ENCODE measurements around the gene SERINC5. TPM values are rescaled to one million over a fixed set of nuclear protein-coding genes. Genes with fewer than 3 reads are reported as not detected.
"Not testable (repeated sequence)": the region's sequence is repeated elsewhere in the genome, so short reads cannot be mapped to it uniquely, and the experiment has no call there.

Gene SERINC5
- 100 to 1,000 TPM; 134 to 183 TPM for total RNA-seq
- polyA plus RNA-seq (2013, experiment 1 of 2): 34.9 TPM
- 34.7 TPM for polyA plus RNA-seq (2013, experiment 2 of 2)
- long read RNA-seq, experiment 1, full-length matches to known transcripts: 1 of 48 reads
- long read RNA-seq, experiment 1, partial matches to known transcripts: 4 of 48 reads
- long read RNA-seq, experiment 1, other reads (novel, unspliced or antisense): 43 of 48 reads
- long read RNA-seq, experiment 2, full-length matches to known transcripts: 6 of 51 reads
- long read RNA-seq, experiment 2, partial matches to known transcripts: 6 of 51 reads
- long read RNA-seq, experiment 2, other reads (novel, unspliced or antisense): 39 of 51 reads
- long read RNA-seq, experiment 3, full-length matches to known transcripts: 35 of 95 reads
- long read RNA-seq, experiment 3, partial matches to known transcripts: 33 of 95 reads
- long read RNA-seq, experiment 3, other reads (novel, unspliced or antisense): 27 of 95 reads
- long read RNA-seq, experiment 4, partial matches to known transcripts: 1 of 25 reads
- long read RNA-seq, experiment 4, other reads (novel, unspliced or antisense): 24 of 25 reads

- Histone ChIP-seq H3K4me1 (ENCODE audit: control insufficient read depth, insufficient read depth, low read length) (no peaks in the 10 kb centered on the region), H3K27me3 (ENCODE audit: control insufficient read depth, insufficient read depth, low read length, poor library complexity, severe bottlenecking) (no peaks in the 10 kb centered on the region), H3K4me3 (ENCODE audit: low read length) (peak within 1 kb of the TSS; percentile 92), H3K36me3 (ENCODE audit: control insufficient read depth, insufficient read depth, low read length) (peaks cover 16% of the 10 kb centered on the region), H3K9ac (ENCODE audit: extremely low read depth, low read length, poor library complexity, severe bottlenecking) (peak within 1 kb of the TSS; percentile 89), H3K9me3 (ENCODE audit: control insufficient read depth, low read length) (no peaks in the 10 kb centered on the region), H3K27ac (ENCODE audit: low read depth, low read length) (peak within 1 kb of the TSS; percentile 19)
- peaks cover 2% of the 10 kb centered on the region for H3K36me3 Mint-ChIP-seq (ENCODE audit: low read depth)
- H3K27ac Mint-ChIP-seq: peak within 1 kb of the TSS; percentile 97
- H3K4me1 Mint-ChIP-seq: peaks cover 35% of the 10 kb centered on the region
- no peak for TF ChIP-seq CTCF (conservative IDR thresholded peaks at IDR 0.05)
- 0 to 1% methylated on average over 39 to 87 of the region's 87 CpGs for WGBS, 2 experiments (ENCODE audit: insufficient coverage in 1 of 2, insufficient read length in 1 of 2)
- DNase-seq: peak; percentile 93
- H3K4me3 Mint-ChIP-seq: peak within 1 kb of the TSS; percentile 88
- H3K9me3 Mint-ChIP-seq: no peaks in the 10 kb centered on the region
- H3K27me3 Mint-ChIP-seq (ENCODE audit: insufficient read depth): no peaks in the 10 kb centered on the region
Observed at GRCh38 chr5:80255811-80256712, at the start of gene SERINC5. Gene SERINC5 (minus strand): TSS chr5:80256048. CDS start chr5:80255922, 126 bp downstream.

- no peak overlapping the region for H3K4me3 ChIP-seq (ENCODE audit: low read length)
- no peaks in the 10 kb centered on the region for H3K4me1 Mint-ChIP-seq
- H3K36me3 ChIP-seq (ENCODE audit: control insufficient read depth, insufficient read depth, low read length): no peaks in the 10 kb centered on the region
- WGBS, 2 experiments (ENCODE audit: insufficient coverage in 1 of 2, insufficient read length in 1 of 2): 95% methylated on average over 5 to 11 of the region's 11 CpGs
- TF ChIP-seq CTCF (conservative IDR thresholded peaks at IDR 0.05): no peak
- H3K4me1 ChIP-seq (ENCODE audit: control insufficient read depth, insufficient read depth, low read length): no peaks in the 10 kb centered on the region
- H3K27me3 Mint-ChIP-seq (ENCODE audit: insufficient read depth): peaks cover 3% of the 10 kb centered on the region
- no peak overlapping the region for H3K27ac Mint-ChIP-seq
- H3K4me3 Mint-ChIP-seq: no peak overlapping the region
- H3K36me3 Mint-ChIP-seq (ENCODE audit: low read depth): no peaks in the 10 kb centered on the region
- H3K9ac ChIP-seq (ENCODE audit: extremely low read depth, low read length, poor library complexity, severe bottlenecking): no peak overlapping the region
- no peaks in the 10 kb centered on the region for H3K9me3 ChIP-seq (ENCODE audit: control insufficient read depth, low read length)
- peaks cover 22% of the 10 kb centered on the region for H3K9me3 Mint-ChIP-seq
- H3K27me3 ChIP-seq (ENCODE audit: control insufficient read depth, insufficient read depth, low read length, poor library complexity, severe bottlenecking): no peaks in the 10 kb centered on the region
- no peak overlapping the region for H3K27ac ChIP-seq (ENCODE audit: low read depth, low read length)
- no peak for DNase-seq
Observed at GRCh38 chr5:80302636-80303035, 46.8 kb upstream of the SERINC5 start.

- H3K4me1 ChIP-seq (ENCODE audit: control insufficient read depth, insufficient read depth, low read length); H3K27me3 Mint-ChIP-seq (ENCODE audit: insufficient read depth); H3K4me1 Mint-ChIP-seq; H3K36me3 ChIP-seq (ENCODE audit: control insufficient read depth, insufficient read depth, low read length); H3K36me3 Mint-ChIP-seq (ENCODE audit: low read depth); H3K4me3 ChIP-seq (ENCODE audit: low read length); H3K4me3 Mint-ChIP-seq; H3K27me3 ChIP-seq (ENCODE audit: control insufficient read depth, insufficient read depth, low read length, poor library complexity, severe bottlenecking); H3K27ac Mint-ChIP-seq; H3K9ac ChIP-seq (ENCODE audit: extremely low read depth, low read length, poor library complexity, severe bottlenecking); DNase-seq; H3K27ac ChIP-seq (ENCODE audit: low read depth, low read length); H3K9me3 ChIP-seq (ENCODE audit: control insufficient read depth, low read length): not testable (repeated sequence)
- H3K9me3 Mint-ChIP-seq: peaks cover 22% of the 10 kb centered on the region
- 100% methylated on average over 8 of the region's 34 CpGs; no CpG with 5 or more reads in 1 of the 2 experiments for WGBS, 2 experiments (ENCODE audit: insufficient coverage in 1 of 2, insufficient read length in 1 of 2)
Observed at GRCh38 chr5:80301342-80301741, 45.5 kb upstream of the SERINC5 start.

GRCh38 chr5:80300796-80301195 is 44.9 kb upstream of the SERINC5 start:
- H3K9me3 ChIP-seq (ENCODE audit: control insufficient read depth, low read length); DNase-seq; H3K4me3 ChIP-seq (ENCODE audit: low read length); H3K27ac Mint-ChIP-seq; H3K9ac ChIP-seq (ENCODE audit: extremely low read depth, low read length, poor library complexity, severe bottlenecking); H3K27me3 Mint-ChIP-seq (ENCODE audit: insufficient read depth); H3K4me1 ChIP-seq (ENCODE audit: control insufficient read depth, insufficient read depth, low read length); H3K4me3 Mint-ChIP-seq; H3K27ac ChIP-seq (ENCODE audit: low read depth, low read length); H3K36me3 Mint-ChIP-seq (ENCODE audit: low read depth); H3K27me3 ChIP-seq (ENCODE audit: control insufficient read depth, insufficient read depth, low read length, poor library complexity, severe bottlenecking); H3K4me1 Mint-ChIP-seq; H3K36me3 ChIP-seq (ENCODE audit: control insufficient read depth, insufficient read depth, low read length): not testable (repeated sequence)
- WGBS, 2 experiments (ENCODE audit: insufficient coverage in 1 of 2, insufficient read length in 1 of 2): 89 to 98% methylated on average over 3 to 18 of the region's 27 CpGs
- H3K9me3 Mint-ChIP-seq: peaks cover 22% of the 10 kb centered on the region

Data from endodermal cell (in vitro differentiated cells).